A549 (cell line): ENCODE data around the gene SLC25A10.

Source experiments
- CTCF ChIP-seq: fragments of >200 bp; sonication (Bioruptor Twin); formaldehyde crosslinking; IDR thresholded peaks from 3 replicates; pipeline ENCODE4 v1.5.1; 2016
- KDM5A ChIP-seq: fragments of 200-600 bp; sonication (generic); IDR thresholded peaks from 2 replicates; pipeline ENCODE4 v1.6.1; 2016; ENCODE audit warnings: antibody characterized with exemption, mild to moderate bottlenecking
- MAX ChIP-seq: IDR thresholded peaks from 2 replicates; pipeline ENCODE4 v1.6.1; 2012
- MYC ChIP-seq: IDR thresholded peaks from 2 replicates; pipeline ENCODE4 v1.6.1; 2012; ENCODE audit warnings: mild to moderate bottlenecking, inconsistent platforms, low read length, improper control_type of control experiment, borderline replicate concordance
- PBX3 ChIP-seq: IDR thresholded peaks from 2 replicates; pipeline ENCODE4 v1.6.1; 2012
- SMC3 ChIP-seq: fragments of >200 bp; sonication (Bioruptor Twin); formaldehyde crosslinking; IDR thresholded peaks from 3 replicates; pipeline ENCODE4 v1.6.1; 2018; ENCODE audit warnings: inconsistent platforms

GRCh38 chr17:81720267-81721071 lies 8.4 kb downstream of the SLC25A10 start:
- TF ChIP-seq CTCF: no peak
- no peak for TF ChIP-seq KDM5A
- no peak for TF ChIP-seq MYC
- TF ChIP-seq PBX3: no peak
- no peak for TF ChIP-seq MAX
- TF ChIP-seq SMC3: no peak
